ENCODE data around the gene CTRL.

CTRL gene

GRCh38 chr16:67885976-67886375 is 45.7 kb downstream of the CTRL start:
- DNase-seq = no peak

GRCh38 chr16:67885545-67885944 is 46.1 kb downstream of the CTRL start:
- DNase-seq = no peak

GRCh38 chr16:67884684-67885083 is 47.0 kb downstream of the CTRL start, which contains the start of gene NRN1L:
Gene NRN1L, plus strand, starts transcription at chr16:67884885. Its CDS starts 19 bp downstream, at chr16:67884904.
- no peak for DNase-seq

GRCh38 chr16:67883872-67884261 is 47.8 kb downstream of the CTRL start:
- DNase-seq = peak; percentile 74

- DNase-seq = no peak
These were observed 48.4 kb downstream of the CTRL start for GRCh38 chr16:67883146-67883871.

GRCh38 chr16:67882374-67883145 is 49.1 kb downstream of the CTRL start:
- DNase-seq = no peak

- no peak for DNase-seq
These were observed 50.0 kb downstream of the CTRL start for GRCh38 chr16:67881621-67882161.

GRCh38 chr16:67880584-67880983 is 51.1 kb downstream of the CTRL start:
- no peak for DNase-seq

- no peak for DNase-seq
These were observed 51.7 kb downstream of the CTRL start for GRCh38 chr16:67879936-67880335.
